MCF 10A (cell line): Measurements from ENCODE around the gene SPEM2. TPM values are rescaled to one million over a fixed set of nuclear protein-coding genes. Genes with fewer than 3 reads are reported as not detected.

Source experiments
- BruUV-seq: library from RNA; stranded (reverse); fragments of 400-500 nt; replicated peaks from 2 replicates; lab custom pipeline; 2021; lab: Mats Ljungman, UMichigan
- CTCF ChIA-PET: fragments of 300-600 bp; sonication (Branson Sonifier 250); formaldehyde crosslinking; extraction: SDS; loops from one replicate; lab custom pipeline; 2021; ENCODE audit warnings: antibody characterized with exemption, inconsistent platforms; lab: Yijun Ruan, JAX
- POLR2A ChIA-PET: fragments of 300-600, 350-650 bp; sonication (Branson Sonifier 250); formaldehyde crosslinking; extraction: SDS; loops from one replicate; lab custom pipeline; 2020; ENCODE audit warnings: antibody characterized with exemption, inconsistent platforms; lab: Yijun Ruan, JAX
- DNase-seq: peaks from one replicate; pipeline ENCODE4 v3.0.0-alpha.2; 2018; ENCODE audit not compliant: unreplicated experiment
- H3K27ac Mint-ChIP-seq: one replicate; pipeline ENCODE4 v1.8.0; 2022; ENCODE audit warnings: mild to moderate bottlenecking, low read depth, mixed read lengths; ENCODE audit not compliant: unreplicated experiment
- H3K27me3 Mint-ChIP-seq: one replicate; pipeline ENCODE4 v1.8.0; 2022; ENCODE audit warnings: mixed read lengths; ENCODE audit not compliant: insufficient read depth, unreplicated experiment
- H3K36me3 Mint-ChIP-seq: one replicate; pipeline ENCODE4 v1.8.0; 2022; ENCODE audit warnings: mild to moderate bottlenecking, moderate library complexity, mixed read lengths; ENCODE audit not compliant: insufficient read depth, unreplicated experiment
- H3K4me1 Mint-ChIP-seq: one replicate; pipeline ENCODE4 v1.8.0; 2022; ENCODE audit warnings: mixed read lengths; ENCODE audit not compliant: insufficient read depth, unreplicated experiment
- H3K4me3 Mint-ChIP-seq: one replicate; pipeline ENCODE4 v1.8.0; 2022; ENCODE audit warnings: mild to moderate bottlenecking, moderate library complexity, mixed read lengths; ENCODE audit not compliant: unreplicated experiment
- H3K9me3 Mint-ChIP-seq: one replicate; pipeline ENCODE4 v1.8.0; 2022; ENCODE audit warnings: mixed read lengths; ENCODE audit not compliant: unreplicated experiment
- CTCF ChIP-seq: fragments of 200-600 bp; IDR thresholded peaks from one replicate; pipeline ENCODE4 v1.8.0; 2022; ENCODE audit warnings: antibody characterized with exemption, mild to moderate bottlenecking; ENCODE audit not compliant: unreplicated experiment
- intact Hi-C: fragments of 100-400 bp; cut with micrococcal nuclease; formaldehyde crosslinking; loops from 2 replicates; pipeline ENCODE4 v1.14.1; 2022
- total RNA-seq: library from RNA; stranded (reverse); gene quantifications from 2 replicates; pipeline ENCODE4 v1.2.3, GENCODE V29; 2022

Gene SPEM2
- total RNA-seq, 1 experiment from 2014 or later, result not detected

- TF ChIP-seq CTCF, result no peak
- Mint-ChIP-seq H3K36me3 (peaks cover 12% of the 10 kb centered on the region), H3K27me3 (no peaks in the 10 kb centered on the region), H3K4me1 (peaks cover 11% of the 10 kb centered on the region), H3K27ac (no peak overlapping the region), H3K4me3 (no peak overlapping the region), H3K9me3 (no peaks in the 10 kb centered on the region)
- intact Hi-C loops, result no loop called here
- CTCF ChIA-PET, result no interaction called here
- POLR2A ChIA-PET, result no interaction called here
- no peak for DNase-seq
- no TSS peak for BruUV-seq
Observed at GRCh38 chr17:7408252-7408727, 17.1 kb upstream of the SPEM2 start.

GRCh38 chr17:7408863-7409262 is 16.6 kb upstream of the SPEM2 start:
- TF ChIP-seq CTCF, result no peak
- no peaks in the 10 kb centered on the region for H3K27me3 Mint-ChIP-seq
- no peak for DNase-seq
- intact Hi-C loops, result no loop called here
- ChIA-PET POLR2A (interaction anchor here (0.7 kb wide), 1 partner anchor 1943 kb away, joined by 3 read pairs; no protein-coding TSS in a partner anchor), CTCF (no interaction called here)
- H3K36me3 Mint-ChIP-seq, result peaks cover 12% of the 10 kb centered on the region
- no peak overlapping the region for H3K27ac Mint-ChIP-seq
- peaks cover 10% of the 10 kb centered on the region for H3K4me1 Mint-ChIP-seq
- no peaks in the 10 kb centered on the region for H3K9me3 Mint-ChIP-seq
- no peak overlapping the region for H3K4me3 Mint-ChIP-seq
- no TSS peak for BruUV-seq

- ChIA-PET CTCF (no interaction called here), POLR2A (interaction anchor here (0.7 kb wide), 1 partner anchor 1944 kb away, joined by 3 read pairs; no protein-coding TSS in a partner anchor)
- intact Hi-C loops, result no loop called here
- Mint-ChIP-seq H3K27ac (no peak overlapping the region), H3K27me3 (no peaks in the 10 kb centered on the region), H3K36me3 (peaks cover 12% of the 10 kb centered on the region), H3K4me1 (peaks cover 10% of the 10 kb centered on the region), H3K9me3 (no peaks in the 10 kb centered on the region), H3K4me3 (no peak overlapping the region)
- TF ChIP-seq CTCF, result no peak
- DNase-seq, result no peak
- no TSS peak for BruUV-seq
Observed at GRCh38 chr17:7409716-7410115, 15.7 kb upstream of the SPEM2 start.

- no peak overlapping the region for H3K27ac Mint-ChIP-seq
Observed at GRCh38 chr17:7410634-7411426, 14.6 kb upstream of the SPEM2 start.

More at GRCh38 chr17:7410634-7411426, 14.6 kb upstream of the SPEM2 start:
- Mint-ChIP-seq H3K4me1 (peaks cover 5% of the 10 kb centered on the region), H3K4me3 (no peak overlapping the region), H3K36me3 (peaks cover 12% of the 10 kb centered on the region), H3K9me3 (no peaks in the 10 kb centered on the region), H3K27me3 (no peaks in the 10 kb centered on the region)
- ChIA-PET POLR2A (interaction anchor here (0.7 kb wide), 1 partner anchor 29 kb away, joined by 3 read pairs; no protein-coding TSS in a partner anchor), CTCF (no interaction called here)
- no peak for TF ChIP-seq CTCF
- no peak for DNase-seq
- no TSS peak for BruUV-seq
- intact Hi-C loops, result no loop called here
